Central memory CD8-positive, alpha-beta T cell (primary cell): ENCODE measurements around the gene NIPA2.

Source experiments
- ATAC-seq: fragments of 150-1000 bp; cut with Tn5 transposase; replicated peaks from 2 replicates; pipeline ENCODE4 v1.10.0; 2022; ENCODE audit warnings: mild to moderate bottlenecking, moderate FRiP score, moderate number of reproducible peaks; ENCODE audit not compliant: poor library complexity, severe bottlenecking; ENCODE audit errors: extremely low read depth
- DNase-seq, 2 donors: peaks; one replicate each; pipeline ENCODE4 v3.0.0; 2021; ENCODE audit warnings: low spot score in 2 of 2
- H3K27ac Mint-ChIP-seq: one replicate; pipeline ENCODE4 v1.8.0; 2022; ENCODE audit warnings: low read depth, mild to moderate bottlenecking, moderate library complexity, mixed read lengths
- H3K27me3 Mint-ChIP-seq: one replicate; pipeline ENCODE4 v1.8.0; 2022; ENCODE audit warnings: mixed read lengths
- H3K36me3 Mint-ChIP-seq: one replicate; pipeline ENCODE4 v1.8.0; 2022; ENCODE audit warnings: mild to moderate bottlenecking, moderate library complexity, mixed read lengths; ENCODE audit not compliant: insufficient read depth
- H3K4me1 Mint-ChIP-seq: one replicate; pipeline ENCODE4 v1.8.0; 2022; ENCODE audit warnings: mixed read lengths
- H3K4me3 Mint-ChIP-seq: one replicate; pipeline ENCODE4 v1.8.0; 2022; ENCODE audit warnings: mild to moderate bottlenecking, moderate library complexity, mixed read lengths
- H3K9me3 Mint-ChIP-seq: one replicate; pipeline ENCODE4 v1.8.0; 2022; ENCODE audit warnings: mixed read lengths

The NIPA2 gene

GRCh38 chr15:22846073-22846472 lies 7.6 kb downstream of the NIPA2 start:
- no peak overlapping the region for H3K4me3 Mint-ChIP-seq
- no peak for ATAC-seq
- peaks cover 41% of the 10 kb centered on the region for H3K4me1 Mint-ChIP-seq
- H3K36me3 Mint-ChIP-seq, result peaks cover 33% of the 10 kb centered on the region
- DNase-seq, result no peak
- H3K27ac Mint-ChIP-seq, result no peak overlapping the region
- H3K27me3 Mint-ChIP-seq, result no peaks in the 10 kb centered on the region
- no peaks in the 10 kb centered on the region for H3K9me3 Mint-ChIP-seq

- H3K4me1 Mint-ChIP-seq, result peaks cover 23% of the 10 kb centered on the region
- no peaks in the 10 kb centered on the region for H3K9me3 Mint-ChIP-seq
- DNase-seq, result no peak
- no peak overlapping the region for H3K4me3 Mint-ChIP-seq
- H3K27ac Mint-ChIP-seq, result no peak overlapping the region
- H3K27me3 Mint-ChIP-seq, result no peaks in the 10 kb centered on the region
- peaks cover 53% of the 10 kb centered on the region for H3K36me3 Mint-ChIP-seq
- no peak for ATAC-seq
Measured at GRCh38 chr15:22850055-22850454, 11.6 kb downstream of the NIPA2 start.

DNA sequence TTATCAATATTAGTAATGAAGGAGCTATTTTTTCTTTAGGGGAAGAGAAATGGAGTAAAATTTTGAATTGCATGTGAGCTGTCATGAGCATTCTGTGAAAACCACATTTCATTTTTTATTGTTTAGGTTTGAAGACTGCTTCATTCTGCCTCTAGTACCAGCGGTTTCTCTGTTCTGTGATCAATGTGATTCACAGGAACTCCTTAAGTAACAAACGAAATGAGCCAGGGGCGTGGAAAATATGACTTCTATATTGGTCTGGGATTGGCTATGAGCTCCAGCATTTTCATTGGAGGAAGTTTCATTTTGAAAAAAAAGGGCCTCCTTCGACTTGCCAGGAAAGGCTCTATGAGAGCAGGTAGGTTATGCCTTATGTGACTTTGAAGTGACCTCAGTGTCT lies 13.0 kb downstream of the NIPA2 start:
- ATAC-seq (no peak), DNase-seq (no peak)
- Mint-ChIP-seq H3K4me1 (peaks cover 11% of the 10 kb centered on the region), H3K27me3 (no peaks in the 10 kb centered on the region), H3K36me3 (peaks cover 58% of the 10 kb centered on the region), H3K4me3 (no peak overlapping the region), H3K27ac (no peak overlapping the region), H3K9me3 (no peaks in the 10 kb centered on the region)

- peaks cover 79% of the 10 kb centered on the region for H3K36me3 Mint-ChIP-seq
- DNase-seq, result no peak
- no peak overlapping the region for H3K4me3 Mint-ChIP-seq
- no peaks in the 10 kb centered on the region for H3K27me3 Mint-ChIP-seq
- no peak for ATAC-seq
- H3K27ac Mint-ChIP-seq, result peak overlapping the region; percentile 3
- H3K4me1 Mint-ChIP-seq, result peaks cover 3% of the 10 kb centered on the region
- H3K9me3 Mint-ChIP-seq, result no peaks in the 10 kb centered on the region
Measured at GRCh38 chr15:22855791-22856190, 17.3 kb downstream of the NIPA2 start.

GRCh38 chr15:22856659-22857058 lies 18.2 kb downstream of the NIPA2 start:
- H3K4me1 Mint-ChIP-seq, result no peaks in the 10 kb centered on the region
- H3K36me3 Mint-ChIP-seq, result peaks cover 81% of the 10 kb centered on the region
- H3K27me3 Mint-ChIP-seq, result no peaks in the 10 kb centered on the region
- H3K9me3 Mint-ChIP-seq, result no peaks in the 10 kb centered on the region
- no peak overlapping the region for H3K27ac Mint-ChIP-seq
- H3K4me3 Mint-ChIP-seq, result no peak overlapping the region
- no peak for DNase-seq
- no peak for ATAC-seq

DNA sequence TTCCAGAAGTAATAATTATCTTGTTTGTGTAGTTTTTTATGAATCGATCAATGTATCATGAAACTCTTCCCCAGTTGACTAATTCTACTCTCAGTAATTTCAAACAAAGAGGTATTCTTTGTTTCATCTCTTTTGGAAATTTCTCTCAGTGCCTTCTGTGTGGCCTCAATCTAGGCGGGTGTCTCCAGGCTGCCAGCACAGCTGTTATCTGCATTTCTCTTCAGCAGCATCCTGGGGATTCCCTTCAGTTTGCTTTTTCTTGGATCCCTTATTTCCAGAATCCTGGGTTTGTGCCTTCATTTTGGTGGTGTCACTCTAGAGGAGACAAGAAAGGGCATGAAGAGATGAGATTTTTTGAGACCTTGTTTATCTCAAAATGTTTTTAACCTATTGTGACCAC lies 22.7 kb downstream of the NIPA2 start:
- H3K27me3 Mint-ChIP-seq, result no peaks in the 10 kb centered on the region
- H3K4me3 Mint-ChIP-seq, result no peak overlapping the region
- H3K36me3 Mint-ChIP-seq, result peaks cover 79% of the 10 kb centered on the region
- DNase-seq, result no peak
- no peaks in the 10 kb centered on the region for H3K9me3 Mint-ChIP-seq
- H3K4me1 Mint-ChIP-seq, result peaks cover 16% of the 10 kb centered on the region
- peak overlapping the region; percentile 70 for H3K27ac Mint-ChIP-seq
- no peak for ATAC-seq

DNA sequence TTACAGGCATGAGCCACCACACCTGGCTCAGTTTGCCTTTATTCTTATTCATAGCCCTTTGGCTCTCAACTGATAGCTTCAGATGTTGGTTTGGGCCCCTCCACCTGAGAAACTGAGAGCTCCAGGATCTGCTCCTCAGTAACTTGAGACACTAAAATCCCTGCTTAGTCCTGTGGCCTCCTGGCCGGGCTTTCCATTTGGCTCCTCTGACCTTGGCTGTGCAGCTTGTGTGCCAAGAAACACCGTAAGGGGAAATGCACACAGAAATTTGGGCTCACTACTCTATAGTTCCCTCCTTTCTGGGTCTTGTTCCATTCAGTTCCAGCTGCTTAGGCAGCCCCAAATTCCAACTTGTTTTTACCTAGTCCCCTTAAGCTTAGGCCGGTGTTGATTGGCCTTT lies 24.9 kb downstream of the NIPA2 start:
- H3K36me3 Mint-ChIP-seq, result peaks cover 83% of the 10 kb centered on the region
- no peaks in the 10 kb centered on the region for H3K9me3 Mint-ChIP-seq
- no peaks in the 10 kb centered on the region for H3K27me3 Mint-ChIP-seq
- peaks cover 17% of the 10 kb centered on the region for H3K4me1 Mint-ChIP-seq
- ATAC-seq (no peak), DNase-seq (no peak)
- no peak overlapping the region for H3K27ac Mint-ChIP-seq
- H3K4me3 Mint-ChIP-seq, result no peak overlapping the region

DNA sequence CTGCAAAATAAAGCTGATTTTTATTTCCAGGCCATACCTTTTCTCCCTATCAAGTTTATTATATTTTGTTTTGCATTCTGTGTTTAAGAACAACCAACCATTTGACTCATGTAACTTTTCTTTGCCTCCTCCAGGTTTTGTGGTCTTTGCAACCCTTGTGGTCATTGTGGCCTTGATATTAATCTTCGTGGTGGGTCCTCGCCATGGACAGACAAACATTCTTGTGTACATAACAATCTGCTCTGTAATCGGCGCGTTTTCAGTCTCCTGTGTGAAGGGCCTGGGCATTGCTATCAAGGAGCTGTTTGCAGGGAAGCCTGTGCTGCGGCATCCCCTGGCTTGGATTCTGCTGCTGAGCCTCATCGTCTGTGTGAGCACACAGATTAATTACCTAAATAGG lies 27.6 kb downstream of the NIPA2 start:
- H3K9me3 Mint-ChIP-seq, result no peaks in the 10 kb centered on the region
- H3K27me3 Mint-ChIP-seq, result no peaks in the 10 kb centered on the region
- H3K36me3 Mint-ChIP-seq, result peaks cover 71% of the 10 kb centered on the region
- no peak overlapping the region for H3K4me3 Mint-ChIP-seq
- peak overlapping the region; percentile 38 for H3K27ac Mint-ChIP-seq
- DNase-seq (no peak), ATAC-seq (no peak)
- peaks cover 17% of the 10 kb centered on the region for H3K4me1 Mint-ChIP-seq

DNA sequence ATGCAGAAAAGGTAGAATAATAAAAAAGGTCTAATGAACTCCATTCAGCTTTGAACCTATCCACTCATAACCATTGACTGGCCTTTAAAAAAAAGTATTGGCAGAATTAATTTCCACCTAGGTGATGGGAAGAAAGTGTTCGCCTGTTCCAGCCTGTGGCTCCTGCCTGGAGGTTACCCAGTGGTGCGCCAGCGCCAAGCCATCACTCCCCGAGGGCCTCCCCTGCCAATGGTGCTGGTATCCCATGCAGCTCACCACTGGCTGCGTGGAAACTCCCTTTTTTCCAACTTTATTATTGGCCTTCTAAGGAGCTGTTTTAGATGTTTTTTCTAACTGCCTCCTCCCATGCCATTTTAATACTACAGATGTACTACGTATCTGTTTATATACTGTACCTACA lies 29.4 kb downstream of the NIPA2 start:
- no peak overlapping the region for H3K4me3 Mint-ChIP-seq
- ATAC-seq (no peak), DNase-seq (no peak)
- no peak overlapping the region for H3K27ac Mint-ChIP-seq
- no peaks in the 10 kb centered on the region for H3K9me3 Mint-ChIP-seq
- H3K36me3 Mint-ChIP-seq, result peaks cover 56% of the 10 kb centered on the region
- peaks cover 16% of the 10 kb centered on the region for H3K4me1 Mint-ChIP-seq
- no peaks in the 10 kb centered on the region for H3K27me3 Mint-ChIP-seq

DNA sequence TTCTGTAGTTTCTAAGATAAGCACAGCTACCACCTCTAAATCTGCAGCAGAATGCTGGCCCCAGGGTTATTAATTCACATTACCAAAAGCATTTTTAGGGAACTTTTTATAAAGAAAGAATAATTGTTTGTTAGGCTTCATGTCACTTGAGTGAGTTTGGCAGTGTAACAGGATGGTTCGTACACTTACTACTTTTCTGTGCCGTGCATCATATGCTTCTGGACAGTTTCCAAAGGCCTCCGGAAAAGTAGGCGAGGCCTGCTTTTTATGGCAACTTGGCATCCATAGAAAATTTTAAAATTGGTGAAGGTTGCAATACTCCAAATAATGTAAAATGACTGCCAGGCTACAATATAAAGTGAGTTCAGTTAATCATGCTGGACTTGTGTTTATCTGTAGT lies 30.0 kb downstream of the NIPA2 start:
- Mint-ChIP-seq H3K27ac (no peak overlapping the region), H3K36me3 (peaks cover 53% of the 10 kb centered on the region), H3K9me3 (no peaks in the 10 kb centered on the region), H3K4me1 (peaks cover 16% of the 10 kb centered on the region), H3K27me3 (no peaks in the 10 kb centered on the region), H3K4me3 (no peak overlapping the region)
- DNase-seq (no peak), ATAC-seq (no peak)

DNA sequence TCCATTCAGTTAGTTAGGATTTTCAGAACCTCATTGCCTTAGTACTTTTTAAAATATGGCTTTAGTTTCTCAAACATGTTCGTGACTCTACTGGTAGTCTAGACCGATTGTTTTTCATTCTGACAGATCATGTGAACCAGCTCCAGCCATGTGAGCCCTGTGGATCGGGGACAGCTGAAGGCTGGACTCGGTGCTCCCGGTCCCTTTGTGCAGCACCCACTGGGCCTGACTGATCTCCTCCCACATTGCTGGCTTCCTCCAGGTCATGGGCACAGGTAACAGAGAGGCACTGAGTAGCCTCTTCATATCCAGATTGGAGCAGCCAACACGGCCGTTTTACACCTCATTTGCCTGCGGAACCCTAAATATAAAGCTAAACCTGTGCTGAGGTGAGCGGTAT lies 30.5 kb downstream of the NIPA2 start:
- Mint-ChIP-seq H3K9me3 (no peaks in the 10 kb centered on the region), H3K27me3 (no peaks in the 10 kb centered on the region), H3K4me1 (peaks cover 12% of the 10 kb centered on the region), H3K4me3 (no peak overlapping the region), H3K36me3 (peaks cover 49% of the 10 kb centered on the region), H3K27ac (peak overlapping the region; percentile 12)
- ATAC-seq (no peak), DNase-seq (no peak)

DNA sequence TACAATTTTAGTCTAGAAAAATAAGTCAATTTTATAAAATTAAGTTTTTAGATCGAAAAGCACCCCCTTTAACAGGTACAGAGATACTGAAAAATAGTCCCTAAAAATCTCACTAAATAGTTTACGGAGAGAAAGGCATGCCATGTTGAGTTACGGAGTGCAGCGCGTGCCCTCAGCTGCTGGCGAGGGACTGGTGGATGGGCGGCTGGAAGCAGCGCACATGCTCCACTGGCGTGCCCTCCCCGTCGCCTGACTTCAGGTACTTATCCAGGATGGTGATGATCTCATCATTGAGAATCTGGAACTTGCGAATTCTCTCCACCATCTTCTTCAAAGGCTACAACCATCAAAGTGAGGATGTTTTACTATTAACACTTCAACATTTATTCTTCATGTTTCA lies 31.4 kb downstream of the NIPA2 start:
- peaks cover 11% of the 10 kb centered on the region for H3K4me1 Mint-ChIP-seq
- no peak overlapping the region for H3K4me3 Mint-ChIP-seq
- DNase-seq (no peak), ATAC-seq (no peak)
- H3K9me3 Mint-ChIP-seq, result no peaks in the 10 kb centered on the region
- no peaks in the 10 kb centered on the region for H3K27me3 Mint-ChIP-seq
- H3K27ac Mint-ChIP-seq, result no peak overlapping the region
- H3K36me3 Mint-ChIP-seq, result peaks cover 46% of the 10 kb centered on the region

DNA sequence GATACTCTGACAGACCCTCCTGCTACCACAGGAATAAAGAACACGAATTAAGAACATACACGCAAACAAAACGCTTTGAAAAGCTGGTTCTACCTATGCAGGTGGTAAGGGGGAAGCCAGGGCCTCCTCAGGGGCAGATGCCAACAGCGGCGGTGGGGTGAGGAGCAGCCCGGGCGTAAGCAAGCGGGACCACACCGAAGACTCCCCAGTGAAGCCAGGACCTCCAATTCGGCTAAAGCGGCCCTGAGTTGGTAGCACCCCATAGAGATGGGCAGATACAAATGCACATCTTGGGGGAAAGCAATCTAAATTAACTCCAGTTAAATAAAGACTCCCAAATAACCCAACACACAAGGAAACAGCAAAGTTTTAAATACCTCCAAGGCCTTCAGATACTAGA lies 32.4 kb downstream of the NIPA2 start:
- Mint-ChIP-seq H3K36me3 (peaks cover 37% of the 10 kb centered on the region), H3K9me3 (no peaks in the 10 kb centered on the region), H3K4me1 (peaks cover 9% of the 10 kb centered on the region), H3K27ac (no peak overlapping the region), H3K27me3 (no peaks in the 10 kb centered on the region), H3K4me3 (no peak overlapping the region)
- no peak for DNase-seq
- no peak for ATAC-seq

- peaks cover 30% of the 10 kb centered on the region for H3K36me3 Mint-ChIP-seq
- H3K4me3 Mint-ChIP-seq, result no peak overlapping the region
- peaks cover 5% of the 10 kb centered on the region for H3K4me1 Mint-ChIP-seq
- DNase-seq (no peak), ATAC-seq (no peak)
- H3K27me3 Mint-ChIP-seq, result no peaks in the 10 kb centered on the region
- H3K9me3 Mint-ChIP-seq, result no peaks in the 10 kb centered on the region
- H3K27ac Mint-ChIP-seq, result no peak overlapping the region
Measured at GRCh38 chr15:22871481-22872086, 33.1 kb downstream of the NIPA2 start.
